Measurements from ENCODE around the gene POLR1G.
"Not testable (repeated sequence)": the region's sequence is repeated elsewhere in the genome, so short reads cannot be mapped to it uniquely, and the experiment has no call there.

Gene POLR1G

DNA sequence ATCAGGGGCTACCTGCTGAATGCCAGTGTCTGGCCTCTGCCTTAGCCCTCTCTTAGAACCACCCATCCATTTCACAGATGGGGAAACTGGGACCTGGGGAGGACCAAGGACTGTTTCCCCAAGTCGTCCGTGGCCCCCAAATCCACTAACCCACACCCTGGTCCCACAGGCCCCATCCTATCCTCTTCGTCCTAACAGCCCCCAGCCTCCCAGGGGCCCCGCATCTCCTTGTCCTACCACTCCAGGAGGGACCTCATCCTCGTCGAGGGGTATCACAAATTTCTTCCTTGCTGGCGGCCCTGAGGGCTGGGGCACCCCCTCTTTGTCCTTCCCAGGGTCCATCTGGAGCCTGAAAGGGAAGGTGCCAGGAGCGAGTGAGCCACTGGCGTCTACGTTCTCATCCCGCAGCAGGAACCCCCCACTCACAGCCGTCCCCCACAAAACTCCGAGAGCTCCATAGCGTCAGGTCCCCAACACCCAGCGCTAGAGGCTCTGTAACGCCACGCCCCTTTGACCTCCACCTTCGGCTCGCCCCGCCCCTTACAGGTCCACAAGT lies 16.7 kb downstream of the POLR1G start:
- DNase-seq = no peak

DNA sequence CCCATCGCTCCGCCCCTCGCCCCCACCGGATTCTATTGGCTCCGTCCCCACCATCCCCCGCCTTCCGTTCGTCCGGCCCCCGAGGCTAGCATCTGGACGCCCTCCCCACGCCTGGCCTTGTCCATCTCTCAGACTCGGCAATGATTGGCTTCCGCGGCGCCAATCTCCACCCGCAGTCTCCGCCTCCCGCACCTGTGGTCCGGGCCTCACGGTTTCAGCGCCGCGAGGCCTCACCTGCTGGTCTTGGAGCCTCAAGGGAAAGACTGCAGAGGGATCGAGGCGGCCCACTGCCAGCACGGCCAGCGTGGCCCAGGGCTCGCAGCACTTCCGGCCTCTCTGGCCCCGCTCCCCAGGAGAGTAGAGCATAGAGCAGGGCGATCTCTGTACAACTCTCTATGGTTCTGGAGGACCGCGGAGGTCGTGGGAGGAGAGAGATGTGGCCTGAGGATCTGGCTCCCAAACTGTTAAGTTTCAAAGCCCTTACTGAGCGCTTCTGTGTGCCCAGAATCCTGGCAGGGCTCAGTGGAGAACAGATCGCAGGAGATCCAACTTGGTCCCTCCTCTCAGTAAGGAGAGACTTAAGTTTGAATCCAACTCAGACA lies 17.2 kb downstream of the POLR1G start, which contains the start of gene ERCC1:
Gene ERCC1 (minus strand): TSS at position 329 of the 602 bp plus-strand sequence. CDS start 543 bp downstream, outside the sequence.
- DNase-seq = peak; percentile 84 to 94

DNA sequence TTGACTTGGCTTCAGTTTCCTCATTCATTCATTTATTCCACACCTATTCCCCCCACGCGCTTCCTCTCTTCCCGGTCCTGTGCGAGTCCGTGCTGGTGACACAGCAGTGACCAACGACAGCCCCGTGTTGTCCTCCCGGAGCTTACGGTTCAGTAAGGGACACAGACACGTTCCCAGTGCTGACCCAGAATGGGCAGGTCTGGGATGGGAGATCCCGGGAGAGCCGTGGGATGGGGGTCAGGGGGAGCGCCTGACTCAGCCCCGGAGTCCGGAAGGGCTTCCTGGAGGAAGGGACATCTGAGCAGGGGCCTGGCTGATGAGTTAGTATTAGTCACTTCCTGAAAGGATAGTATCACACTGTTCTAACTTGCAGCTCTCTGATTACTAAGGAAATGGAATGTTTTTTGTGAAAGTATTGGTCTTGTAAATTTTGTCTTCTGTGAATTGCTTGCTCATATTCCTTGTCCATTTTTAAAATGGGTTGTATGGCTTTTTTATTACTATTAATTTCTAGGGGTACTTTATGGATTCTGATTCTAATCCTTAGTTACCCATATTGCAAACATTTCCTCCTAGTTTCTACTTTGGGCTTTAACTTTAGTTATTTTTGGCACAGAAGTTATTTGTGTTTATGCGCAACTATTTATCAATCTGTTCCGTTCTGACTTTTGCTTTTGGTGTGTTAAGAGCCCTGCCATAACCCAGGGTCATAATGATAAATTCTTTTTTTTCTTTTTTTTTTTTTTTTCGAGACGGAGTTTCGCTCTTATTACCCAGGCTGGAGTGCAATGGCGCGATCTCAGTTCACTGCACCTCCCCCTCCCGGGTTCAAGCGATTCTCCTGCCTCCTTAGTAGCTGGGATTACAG lies 18.0 kb downstream of the POLR1G start:
- DNase-seq = peak; percentile 51 to 53

DNA sequence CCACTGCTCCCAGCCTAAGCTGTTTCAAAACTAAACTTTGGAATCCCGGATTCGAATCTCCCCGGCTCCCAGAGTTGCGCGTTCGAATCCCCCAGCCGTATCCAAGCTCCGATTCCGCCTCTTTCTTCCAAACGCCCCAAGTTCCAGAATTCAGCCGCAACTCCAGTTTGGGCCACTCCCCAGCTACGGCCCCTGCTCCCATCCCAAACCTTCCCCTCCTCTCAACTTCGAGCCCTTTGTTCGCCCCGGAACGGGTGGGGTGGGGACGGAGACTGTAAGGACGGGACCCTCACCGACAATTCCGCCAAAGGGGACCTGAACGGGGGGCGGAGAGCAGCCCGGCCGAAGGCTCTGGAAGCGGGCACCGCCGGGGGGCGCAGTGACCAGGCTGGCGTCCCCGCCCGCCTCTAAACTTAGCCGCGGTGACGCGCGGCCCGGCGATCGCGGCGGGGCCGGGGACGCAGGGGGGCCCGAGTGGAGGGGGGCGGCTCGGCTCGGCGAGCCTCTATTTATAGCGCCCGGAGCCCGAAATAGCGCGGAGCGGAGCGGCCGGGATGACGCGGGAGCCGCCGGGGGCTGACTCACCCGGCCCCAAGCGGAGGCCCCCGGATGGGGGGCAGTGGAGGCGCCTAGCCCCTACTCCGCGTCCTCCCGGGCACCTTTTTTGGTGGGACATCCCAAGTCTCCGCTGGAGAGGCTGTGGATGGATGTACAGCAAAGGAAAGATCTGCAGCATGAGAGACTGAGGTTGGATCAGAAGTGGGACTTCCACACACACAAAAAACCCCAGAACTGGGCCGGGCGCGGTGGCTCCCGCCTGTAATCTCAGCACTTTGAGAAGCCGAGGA lies 22.2 kb downstream of the POLR1G start:
- DNase-seq = peak in 1 of 2 donors; percentile 30

DNA sequence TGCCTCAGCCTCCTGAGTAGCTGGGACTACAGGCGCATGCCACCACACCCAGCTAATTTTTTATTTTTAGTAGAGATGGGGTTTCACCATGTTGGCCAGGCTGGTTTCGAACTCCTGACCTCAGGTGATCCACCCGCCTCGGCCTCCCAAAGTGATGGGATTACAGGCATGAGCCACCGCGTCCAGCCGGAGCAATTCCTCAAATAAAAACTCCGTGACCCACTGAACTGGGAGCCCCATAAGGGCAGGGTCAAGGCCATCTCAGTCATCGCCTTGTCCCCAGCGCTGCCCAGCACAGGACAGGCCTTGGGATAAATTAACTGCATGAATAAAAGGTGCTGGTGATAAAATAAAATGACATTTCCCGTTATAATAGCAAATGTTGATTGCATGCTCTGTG lies 23.5 kb downstream of the POLR1G start:
- not testable (repeated sequence) for DNase-seq

DNA sequence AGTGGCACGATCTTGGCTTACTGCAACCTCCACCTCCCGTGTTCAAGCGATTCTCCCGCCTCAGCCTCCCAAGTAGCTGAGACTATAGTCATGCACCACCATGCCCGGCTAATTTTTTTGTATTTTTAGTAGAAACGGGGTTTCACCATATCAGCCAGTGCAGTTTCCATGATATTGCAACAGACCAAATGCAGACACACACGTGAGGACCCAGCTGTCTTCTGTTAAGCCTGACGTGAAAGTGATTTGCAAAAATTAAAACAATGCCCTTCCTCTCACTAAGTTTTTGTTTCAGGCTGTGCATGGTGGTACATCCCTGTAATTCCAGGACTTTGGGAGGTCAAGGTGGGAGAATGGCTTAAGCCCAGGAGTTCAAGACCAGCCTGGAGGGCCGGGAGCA lies 24.6 kb downstream of the POLR1G start:
- DNase-seq = not testable (repeated sequence)

DNA sequence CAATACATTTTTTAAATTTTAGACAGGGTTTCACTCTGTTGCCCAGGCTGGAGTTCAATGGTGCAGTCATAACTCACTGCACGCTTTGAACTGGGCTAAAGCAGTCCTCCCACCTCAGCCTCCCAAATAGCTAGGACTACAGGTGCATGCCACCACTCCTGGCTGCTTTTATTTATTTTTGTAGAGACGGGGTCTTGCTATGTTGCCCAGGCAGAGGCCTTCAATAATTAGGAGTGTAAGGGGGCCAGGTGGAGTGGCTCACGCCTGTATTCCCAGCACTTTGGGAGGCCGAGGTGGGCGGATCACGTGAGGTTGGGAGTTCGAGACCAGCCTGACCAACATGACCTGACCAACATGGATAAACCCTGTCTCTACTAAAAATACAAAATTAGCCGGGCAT lies 26.1 kb downstream of the POLR1G start:
- not testable (repeated sequence) for DNase-seq

DNA sequence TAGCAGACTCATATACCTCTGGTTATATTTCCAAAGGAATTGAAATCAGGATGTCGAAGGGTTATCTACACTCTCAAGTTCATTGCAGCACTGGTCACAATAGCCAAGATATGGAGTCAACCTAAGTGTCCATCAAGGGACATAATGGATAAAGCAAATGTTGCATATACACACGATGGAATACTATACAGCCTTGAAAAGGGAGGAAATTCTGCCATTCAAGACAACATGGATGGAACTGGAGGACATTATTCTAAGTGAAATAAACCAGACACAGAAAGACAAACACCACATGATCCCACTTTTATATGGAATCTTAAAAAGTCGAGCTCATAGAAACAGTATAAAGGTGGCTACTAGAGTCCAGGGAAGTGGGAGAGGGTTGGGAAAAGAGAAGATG lies 30.9 kb downstream of the POLR1G start:
- DNase-seq = no peak

DNA sequence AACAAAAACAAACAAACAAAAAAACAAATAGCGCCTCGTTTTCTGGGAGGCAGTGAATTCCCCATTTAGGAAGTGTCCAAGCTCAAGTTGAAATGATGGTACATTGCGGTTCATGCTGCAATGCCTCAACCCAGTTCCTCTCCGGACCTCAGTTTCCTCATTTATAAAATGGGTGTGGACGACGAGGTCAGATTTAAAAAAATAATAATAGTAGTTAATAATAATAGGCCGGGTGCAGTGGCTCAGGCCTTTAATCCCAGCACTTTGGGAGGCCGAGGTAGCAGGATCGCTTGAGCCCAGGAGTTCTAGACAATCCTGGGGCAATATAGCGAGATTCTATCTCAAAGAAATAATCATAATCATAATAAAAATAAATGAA lies 32.7 kb downstream of the POLR1G start:
- DNase-seq = no peak

DNA sequence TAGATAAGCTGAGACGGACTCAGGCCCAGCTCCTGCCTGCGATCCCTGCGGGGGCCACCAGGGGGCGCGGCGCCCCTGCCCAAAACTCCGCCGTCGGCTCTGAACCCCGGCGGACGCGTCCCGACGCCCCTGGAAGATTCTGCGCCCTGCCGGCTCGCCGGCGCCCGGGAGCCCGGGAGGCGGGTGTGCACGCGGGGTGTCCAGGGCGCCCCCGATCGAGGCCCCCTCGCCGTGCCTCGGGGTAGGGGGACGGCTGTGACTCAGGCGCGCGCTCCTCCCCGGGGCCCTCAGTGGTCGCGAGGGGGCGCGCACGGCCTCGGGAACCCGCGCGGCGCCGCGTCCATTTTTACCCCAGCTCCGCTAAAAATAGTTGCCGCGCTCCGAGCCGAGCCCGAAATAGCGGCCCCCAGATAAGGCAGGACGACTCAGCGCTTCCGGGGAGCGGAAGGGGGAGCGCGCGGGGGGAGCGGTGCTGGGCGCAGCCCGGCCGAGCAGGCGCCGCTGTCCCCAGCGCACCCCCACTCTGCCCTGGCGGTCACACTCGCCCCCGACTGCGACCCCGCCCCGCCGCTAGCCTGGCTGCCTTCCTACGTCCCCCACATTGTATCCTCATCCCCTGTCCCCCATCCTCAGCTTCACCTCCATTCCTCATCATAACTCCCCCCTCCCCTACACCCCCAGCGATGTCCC lies 33.3 kb downstream of the POLR1G start:
- DNase-seq = peak; percentile 86 to 87

DNA sequence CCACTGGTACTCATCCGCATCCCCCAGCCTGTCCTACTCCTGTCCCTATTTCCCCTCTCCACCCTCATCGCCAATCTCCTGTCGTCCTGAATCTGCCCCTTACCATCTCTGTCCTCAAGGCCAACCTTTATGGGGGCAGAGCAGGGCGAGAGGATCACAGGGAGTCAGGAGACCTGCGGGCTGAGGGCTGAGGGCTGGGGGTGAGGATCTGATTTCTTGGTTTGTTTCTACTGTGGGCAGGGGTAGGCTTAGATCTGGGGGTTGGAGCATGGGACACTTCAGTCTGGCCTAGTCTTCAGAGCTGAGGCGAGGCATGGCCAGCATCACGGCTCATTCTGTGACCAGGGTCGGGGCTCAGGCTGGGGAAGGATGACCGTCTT lies 33.8 kb downstream of the POLR1G start:
- DNase-seq = no peak

DNA sequence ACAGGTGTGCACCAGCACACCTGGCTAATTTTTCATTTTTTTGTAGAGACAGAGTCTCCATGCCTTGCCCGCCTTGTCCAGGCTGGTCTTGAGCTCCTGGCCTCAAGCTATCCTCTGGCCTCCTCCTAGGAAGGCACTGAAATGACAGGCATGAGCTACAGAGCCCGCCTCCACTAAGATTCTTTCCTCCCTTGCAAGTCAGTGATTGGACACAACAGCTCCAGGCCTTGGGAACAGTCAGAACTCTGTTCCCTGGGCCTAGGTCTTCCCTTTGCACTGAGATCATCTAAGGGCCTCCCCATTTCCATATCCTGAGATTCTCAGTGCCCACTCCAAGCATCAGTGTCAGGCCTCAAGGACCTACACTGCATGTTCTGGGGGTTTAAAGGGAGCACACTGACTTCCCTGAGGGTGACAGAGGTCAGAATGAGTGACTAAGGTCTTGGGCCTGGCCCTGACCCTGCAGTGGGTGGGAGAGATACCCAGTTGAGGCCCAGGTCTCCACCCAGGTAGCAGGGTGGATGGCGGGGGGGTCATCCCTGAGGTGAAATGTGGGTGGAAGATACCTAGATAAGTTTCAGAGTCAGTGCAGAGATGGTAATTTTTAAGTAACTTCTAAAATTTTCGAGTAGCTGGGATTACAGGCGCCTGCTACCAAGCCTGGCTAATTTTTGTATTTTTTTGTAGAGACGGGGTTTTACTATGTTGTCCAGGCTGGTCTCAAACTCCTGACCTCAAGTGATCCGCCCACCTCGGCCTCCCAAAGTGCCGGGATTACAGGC lies 34.6 kb downstream of the POLR1G start:
- no peak for DNase-seq

DNA sequence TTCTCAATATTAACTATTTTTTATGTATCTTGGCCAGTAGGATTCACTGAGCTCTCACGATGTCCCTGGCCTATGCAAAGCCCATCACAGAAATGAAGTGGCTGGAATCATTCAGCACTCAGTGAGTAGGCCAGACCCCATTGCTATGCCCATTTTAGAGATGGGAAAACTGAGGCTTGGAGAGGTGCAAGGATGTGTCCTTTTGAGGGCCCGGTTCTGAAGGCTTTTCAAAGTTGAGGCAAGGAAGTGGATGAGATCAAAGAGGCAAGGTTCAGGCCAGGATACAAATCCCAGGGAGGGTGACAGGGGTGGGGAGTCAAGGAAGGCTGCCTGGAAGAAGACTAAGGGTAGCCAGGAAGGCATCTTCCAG lies 35.9 kb downstream of the POLR1G start:
- DNase-seq = no peak

DNA sequence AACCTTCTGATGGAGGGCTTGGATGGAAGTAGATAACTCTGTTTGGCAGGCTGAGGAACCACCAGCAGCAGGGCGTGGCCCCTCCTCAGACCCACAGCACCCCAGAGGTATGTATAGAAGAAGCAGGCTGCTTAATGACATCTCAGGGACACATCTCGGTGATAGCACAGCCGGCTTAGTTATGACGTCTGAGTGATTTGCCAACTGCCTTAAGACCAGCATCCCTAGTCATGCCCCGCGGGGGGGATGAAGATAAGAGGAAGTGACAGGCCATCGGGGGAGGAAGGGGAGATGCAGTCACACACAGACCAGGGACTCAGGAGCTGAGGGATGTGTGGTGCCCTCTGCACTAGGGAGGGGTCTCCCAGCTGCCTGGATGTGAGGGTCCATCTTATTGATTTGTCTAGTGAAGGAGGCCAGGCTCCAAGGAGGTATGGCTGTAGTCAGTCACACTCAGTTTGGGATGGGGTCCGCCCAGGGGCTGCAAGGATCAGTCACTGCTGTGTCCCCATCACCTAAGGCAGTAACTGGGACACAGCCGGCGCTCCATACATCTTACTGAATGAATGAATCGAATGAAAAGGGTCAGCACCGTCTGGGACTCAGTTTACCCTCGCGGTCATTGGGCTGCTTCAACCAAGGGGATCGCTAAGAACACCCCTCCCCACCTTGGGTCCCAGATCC lies 36.5 kb downstream of the POLR1G start:
- peak; percentile 39 to 43 for DNase-seq

DNA sequence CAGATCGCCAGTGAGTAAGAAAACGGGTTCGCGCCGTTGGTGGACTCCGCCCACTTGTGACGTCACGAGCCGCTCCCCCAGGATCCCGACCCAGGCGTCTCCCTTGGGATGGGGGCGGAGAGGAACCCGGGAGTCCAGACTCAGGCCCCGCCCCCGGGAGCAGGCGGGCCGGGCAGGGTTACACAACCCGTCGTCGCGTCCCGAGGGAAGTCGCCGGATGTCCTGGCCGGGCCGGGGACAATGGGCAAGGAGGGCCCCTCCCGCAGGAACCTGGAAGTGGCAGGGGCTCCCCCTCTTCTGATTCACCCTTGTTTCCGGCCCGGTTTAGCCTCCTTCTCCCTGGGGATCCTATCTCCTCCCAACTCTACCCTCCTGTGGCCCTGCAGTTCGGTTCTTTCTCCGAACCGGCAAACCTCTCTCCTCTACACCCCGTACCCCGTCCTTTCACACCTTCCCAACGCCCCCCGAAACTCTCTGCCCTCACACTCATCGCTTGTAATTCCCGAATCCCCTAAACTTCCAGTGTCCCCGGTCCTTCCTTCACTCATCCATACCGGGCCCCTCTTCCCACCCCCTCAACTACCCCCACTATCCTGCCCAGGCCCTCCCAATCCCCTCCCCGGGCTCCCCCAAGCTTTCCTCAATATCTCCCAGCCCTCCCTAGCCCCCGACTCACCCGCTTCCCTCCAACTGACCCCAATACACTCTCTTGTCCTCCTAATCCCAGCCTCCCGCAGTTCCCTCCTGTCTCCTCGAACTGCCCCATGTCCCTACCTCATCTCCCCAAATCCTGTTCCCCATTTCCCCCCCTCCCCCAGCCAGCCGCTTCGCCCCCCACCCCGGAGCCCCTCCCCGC lies 37.2 kb downstream of the POLR1G start:
- DNase-seq = peak; percentile 53 to 68

DNA sequence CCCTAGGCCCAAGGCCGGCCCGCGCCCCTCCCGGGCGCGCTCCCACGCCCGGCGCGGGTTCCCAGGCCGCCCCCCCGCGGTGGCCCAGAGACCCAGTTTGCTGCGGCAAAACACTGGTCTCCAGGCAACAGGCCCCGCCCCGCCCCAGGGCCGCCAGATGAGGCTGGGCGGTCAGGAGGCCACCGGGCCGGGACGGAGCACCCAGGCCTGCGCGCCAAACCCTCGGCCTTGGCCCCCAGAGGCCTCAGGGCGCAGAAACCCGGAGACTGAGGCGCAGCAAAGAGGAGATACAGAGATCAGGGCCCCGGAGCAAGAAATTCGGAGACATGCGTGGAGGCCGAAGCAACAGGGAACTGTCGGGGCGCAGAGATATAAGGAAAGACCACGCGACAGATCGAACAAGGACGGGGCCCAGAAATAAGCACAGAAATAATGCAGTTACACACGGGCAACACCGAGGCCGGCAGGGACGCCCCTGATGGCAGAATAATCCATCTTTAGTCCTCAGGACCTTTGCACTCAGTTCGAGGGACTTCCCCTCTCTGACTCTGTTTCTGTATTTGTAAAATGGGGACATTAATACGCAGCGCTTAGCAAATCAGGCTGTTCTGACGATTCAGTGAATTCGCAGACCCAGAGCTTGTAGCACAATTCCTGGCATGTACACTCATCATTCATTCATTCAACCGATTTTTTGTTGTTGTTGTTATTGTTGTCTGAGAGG lies 38.0 kb downstream of the POLR1G start:
- peak; percentile 80 to 83 for DNase-seq

DNA sequence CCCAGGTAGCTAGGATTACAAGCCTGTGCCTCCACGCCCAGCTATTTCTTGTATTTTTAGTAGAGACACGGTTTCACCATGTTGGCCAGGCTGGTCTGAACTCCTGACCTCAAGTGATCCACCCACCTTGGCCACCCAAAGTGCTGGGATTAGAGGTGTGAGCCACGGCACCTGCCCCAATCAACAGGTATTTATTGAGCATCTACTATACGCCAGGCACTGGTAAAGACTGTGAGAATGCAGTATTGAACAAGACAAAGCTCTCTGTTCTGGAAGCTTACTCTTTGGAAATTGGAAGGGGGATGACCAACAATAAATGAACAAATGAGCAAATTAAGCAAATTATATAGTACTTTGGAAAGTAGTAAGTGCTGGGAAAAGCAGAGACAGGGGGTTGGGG lies 38.7 kb downstream of the POLR1G start:
- no peak for DNase-seq

DNA sequence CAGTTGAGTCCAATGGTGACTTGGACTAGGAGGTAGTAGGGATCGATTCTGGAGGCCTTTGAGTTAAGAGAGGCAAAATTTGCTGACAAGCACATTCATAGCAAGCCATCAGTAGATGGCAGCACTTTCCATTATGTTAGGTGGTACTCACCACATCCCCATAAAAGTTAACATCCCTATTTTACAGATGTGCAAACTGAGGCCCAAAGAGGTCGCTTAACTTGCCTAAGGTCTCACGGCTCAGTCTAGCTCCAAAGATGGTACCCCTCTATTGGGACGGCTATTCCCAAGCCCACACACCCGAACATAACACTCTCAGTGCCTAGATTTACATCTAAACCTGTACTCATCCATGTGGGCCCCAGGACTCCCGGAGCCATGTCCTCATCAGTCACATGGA lies 39.9 kb downstream of the POLR1G start:
- no peak for DNase-seq

DNA sequence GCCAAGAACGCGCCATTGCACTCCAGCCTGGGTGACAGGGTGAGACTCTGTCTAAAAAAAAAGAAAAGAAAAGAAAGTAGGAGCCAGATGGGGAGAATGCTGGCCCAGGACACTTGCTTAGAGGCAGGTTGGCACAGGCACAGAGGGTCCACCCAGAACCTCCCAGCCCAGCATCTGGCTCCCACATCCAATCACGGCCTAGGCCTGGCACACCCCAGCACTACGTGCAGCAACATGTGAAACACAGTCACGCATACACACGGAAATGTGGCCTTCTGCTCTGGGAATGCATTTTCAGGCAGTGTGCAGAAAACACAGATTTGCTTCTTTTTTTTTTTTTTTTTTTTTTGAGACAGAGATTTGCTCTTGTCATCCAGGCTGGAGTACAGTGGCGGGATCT lies 40.5 kb downstream of the POLR1G start:
- no peak for DNase-seq

DNA sequence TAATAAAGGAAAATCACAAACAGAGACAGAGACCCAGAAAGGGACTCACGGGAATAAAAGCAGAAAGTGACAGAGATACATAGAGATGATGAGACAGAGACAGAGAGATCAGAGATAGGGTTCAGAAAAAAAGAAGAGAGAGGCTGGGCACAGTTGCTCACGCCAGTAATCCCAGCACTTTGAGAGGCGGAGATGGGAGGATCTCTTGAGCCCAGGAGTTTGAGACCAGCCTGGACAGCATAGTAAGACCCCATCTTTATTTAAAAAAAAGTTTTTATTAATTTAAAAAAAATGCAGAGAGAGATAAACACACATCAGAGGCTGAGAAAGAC lies 41.9 kb downstream of the POLR1G start:
- no peak for DNase-seq
